ENCODE data around the gene HEYL.

GRCh38 chr1:39640861-39641260, 1.4 kb upstream of the HEYL start:
- TF ChIP-seq CTCF (conservative IDR thresholded peaks at IDR 0.05) (no peak), EZH2 (IDR thresholded peaks at IDR 0.05; ENCODE audit: low read depth) (no peak)

Measured in PC-9 (cell line).